Tibial nerve (tissue), 4 donors: ENCODE data around the gene ZSWIM3. TPM values are rescaled to one million over a fixed set of nuclear protein-coding genes. Genes with fewer than 3 reads are reported as not detected.
"Not testable (repeated sequence)": the region's sequence is repeated elsewhere in the genome, so short reads cannot be mapped to it uniquely, and the experiment has no call there.

ENCODE experiments used
- DNase-seq, 2 donors: peaks; one replicate each; pipeline ENCODE4 v3.0.0-alpha.2; 2019; ENCODE audit warnings: low spot score in 2 of 2
- H3K27ac ChIP-seq, 4 donors: fragments of 200-600 bp; sonication (generic) in 3 of 4; one replicate each; pipeline ENCODE4 v1.5.1; 2017 to 2019; ENCODE audit warnings: mild to moderate bottlenecking in 1 of 4
- H3K27me3 ChIP-seq, 2 donors: fragments of 200-600 bp; sonication (generic) in 1 of 2; one replicate each; pipeline versions ENCODE4 v1.5.1 to v1.6.0; 2017 to 2019
- H3K36me3 ChIP-seq, 3 donors: fragments of 200-600 bp; sonication (generic); one replicate each; pipeline ENCODE4 v1.5.1; 2018 to 2019
- H3K4me1 ChIP-seq, 4 donors: fragments of 200-600 bp; sonication (generic) in 3 of 4; one replicate each; pipeline ENCODE4 v1.5.1; 2017 to 2019
- H3K4me3 ChIP-seq, 4 donors: fragments of 200-600 bp; sonication (generic) in 3 of 4; one replicate each; pipeline ENCODE4 v1.5.1; 2017 to 2019; ENCODE audit warnings: mild to moderate bottlenecking in 1 of 4, moderate library complexity in 1 of 4
- H3K9me3 ChIP-seq, 4 donors: fragments of 200-600 bp; sonication (generic) in 3 of 4; one replicate each; pipeline ENCODE4 v1.5.1; 2017 to 2019
- CTCF ChIP-seq, 5 experiments: fragments of 200-600 bp in 3 of 5; fragments of 450-650 bp in 2 of 5; sonication (generic) in 3 of 5; IDR thresholded peaks; one replicate each; pipeline ENCODE4 v1.5.1; 2016 to 2019; ENCODE audit warnings: antibody characterized with exemption in 5 of 5, mild to moderate bottlenecking in 3 of 5, moderate library complexity in 2 of 5
- EP300 ChIP-seq, 2 donors: sonication (generic); formaldehyde crosslinking; IDR thresholded peaks; one replicate each; pipeline ENCODE4 v1.6.1; 2017; ENCODE audit warnings: antibody characterized with exemption in 2 of 2, mild to moderate bottlenecking in 1 of 2
- POLR2A ChIP-seq, 2 donors: fragments of 450-650 bp; IDR thresholded peaks; one replicate each; pipeline ENCODE4 v1.6.1; 2017; ENCODE audit warnings: antibody characterized with exemption in 2 of 2, mild to moderate bottlenecking in 2 of 2, moderate library complexity in 2 of 2
- WGBS, 2 donors: methylation state at CpG; one replicate each; pipeline ENCODE4 v1.1.5; 2018; 5-methylcytosine and 5-hydroxymethylcytosine counted together
- total RNA-seq, 4 donors: library from RNA; depleted of rRNA; stranded (reverse); fragments of >200 nt; gene quantifications; one replicate each; pipeline ENCODE4 v1.1.0, GENCODE V29; 2016

Gene ZSWIM3
- total RNA-seq, 4 donors from 2014 or later, result 3.1 to 6.3 (median 4.8) TPM

- Histone ChIP-seq H3K36me3 (peaks cover 0 to 99% (median 31%) of the 10 kb centered on the region in 3 donors), H3K4me1 (no peaks in the 10 kb centered on the region), H3K9me3 (no peaks in the 10 kb centered on the region), H3K4me3 (no peak overlapping the region), H3K27ac (no peak overlapping the region), H3K27me3 (no peaks in the 10 kb centered on the region)
- no peak for DNase-seq
- 70 to 73% methylated on average over 10 to 12 of the region's 12 CpGs for WGBS, 2 donors
- TF ChIP-seq EP300 (IDR thresholded peaks at IDR 0.05), result no peak
- no peak for TF ChIP-seq POLR2A (IDR thresholded peaks at IDR 0.05)
- TF ChIP-seq CTCF (IDR thresholded peaks at IDR 0.05), result no peak
These were observed 40.9 kb downstream of the ZSWIM3 start for GRCh38 chr20:45898285-45898684.

- TF ChIP-seq EP300 (IDR thresholded peaks at IDR 0.05), result no peak
- TF ChIP-seq CTCF (IDR thresholded peaks at IDR 0.05), result no peak
- TF ChIP-seq POLR2A (IDR thresholded peaks at IDR 0.05), result no peak
- Histone ChIP-seq H3K36me3 (peaks cover 0 to 99% (median 23%) of the 10 kb centered on the region in 3 donors), H3K4me3 (no peak overlapping the region), H3K27ac (no peak overlapping the region), H3K9me3 (no peaks in the 10 kb centered on the region), H3K27me3 (no peaks in the 10 kb centered on the region), H3K4me1 (no peaks in the 10 kb centered on the region)
- DNase-seq, result no peak
- 87 to 88% methylated on average over 13 of the region's 13 CpGs for WGBS, 2 donors
These were observed 41.8 kb downstream of the ZSWIM3 start for GRCh38 chr20:45899046-45899835.

GRCh38 chr20:45901332-45901731 lies 43.9 kb downstream of the ZSWIM3 start:
- not testable (repeated sequence) for H3K9me3 ChIP-seq, DNase-seq, H3K4me1 ChIP-seq, H3K27ac ChIP-seq, H3K27me3 ChIP-seq, H3K4me3 ChIP-seq
- peaks cover 0 to 99% (median 6%) of the 10 kb centered on the region in 3 donors for H3K36me3 ChIP-seq
- 95 to 97% methylated on average over 6 of the region's 6 CpGs for WGBS, 2 donors

- H3K4me1 ChIP-seq, result no peaks in the 10 kb centered on the region
- H3K9me3 ChIP-seq, result no peaks in the 10 kb centered on the region
- DNase-seq, result no peak
- no peaks in the 10 kb centered on the region for H3K27me3 ChIP-seq
- no peak overlapping the region for H3K27ac ChIP-seq
- TF ChIP-seq CTCF (IDR thresholded peaks at IDR 0.05) (no peak), POLR2A (IDR thresholded peaks at IDR 0.05) (no peak), EP300 (IDR thresholded peaks at IDR 0.05) (no peak)
- H3K4me3 ChIP-seq, result no peak overlapping the region
- peaks cover 0 to 92% (median 0%) of the 10 kb centered on the region in 3 donors for H3K36me3 ChIP-seq
- WGBS, 2 donors, result 82 to 85% methylated on average over 14 of the region's 14 CpGs
These were observed 44.8 kb downstream of the ZSWIM3 start for GRCh38 chr20:45902199-45902701.

- Histone ChIP-seq H3K4me1 (peaks cover 0 to 1% (median 0%) of the 10 kb centered on the region in 4 donors), H3K4me3 (no peak overlapping the region), H3K27me3 (no peaks in the 10 kb centered on the region), H3K9me3 (no peaks in the 10 kb centered on the region), H3K36me3 (peaks cover 0 to 80% (median 0%) of the 10 kb centered on the region in 3 donors), H3K27ac (no peak overlapping the region)
- WGBS, 2 donors, result 82 to 84% methylated on average over 15 to 16 of the region's 16 CpGs
- TF ChIP-seq POLR2A (IDR thresholded peaks at IDR 0.05) (no peak), EP300 (IDR thresholded peaks at IDR 0.05) (no peak), CTCF (IDR thresholded peaks at IDR 0.05) (no peak)
- no peak for DNase-seq
These were observed 47.4 kb downstream of the ZSWIM3 start for GRCh38 chr20:45904583-45905504.
